Gastroesophageal sphincter (tissue), 3 donors: ENCODE results near the gene XRCC1.

Experiments used
- CTCF ChIP-seq, 4 experiments: fragments of 200-600 bp in 2 of 4; fragments of 450-650 bp in 2 of 4; sonication (generic) in 1 of 4; IDR thresholded peaks; one replicate each; pipeline ENCODE4 v1.5.1; 2017 to 2019; ENCODE audit warnings: antibody characterized with exemption in 4 of 4, mild to moderate bottlenecking in 2 of 4, moderate library complexity in 2 of 4
- EP300 ChIP-seq: sonication (generic); formaldehyde crosslinking; IDR thresholded peaks from one replicate; pipeline ENCODE4 v1.6.1; 2017; ENCODE audit warnings: antibody characterized with exemption, mild to moderate bottlenecking
- POLR2A ChIP-seq, 2 donors: fragments of 450-650 bp; IDR thresholded peaks; one replicate each; pipeline ENCODE4 v1.6.1; 2017; ENCODE audit warnings: antibody characterized with exemption in 2 of 2, mild to moderate bottlenecking in 2 of 2, moderate library complexity in 1 of 2
- POLR2AphosphoS5 ChIP-seq: sonication (generic); formaldehyde crosslinking; IDR thresholded peaks from one replicate; pipeline ENCODE4 v1.6.1; 2017; ENCODE audit warnings: antibody characterized with exemption

DNA sequence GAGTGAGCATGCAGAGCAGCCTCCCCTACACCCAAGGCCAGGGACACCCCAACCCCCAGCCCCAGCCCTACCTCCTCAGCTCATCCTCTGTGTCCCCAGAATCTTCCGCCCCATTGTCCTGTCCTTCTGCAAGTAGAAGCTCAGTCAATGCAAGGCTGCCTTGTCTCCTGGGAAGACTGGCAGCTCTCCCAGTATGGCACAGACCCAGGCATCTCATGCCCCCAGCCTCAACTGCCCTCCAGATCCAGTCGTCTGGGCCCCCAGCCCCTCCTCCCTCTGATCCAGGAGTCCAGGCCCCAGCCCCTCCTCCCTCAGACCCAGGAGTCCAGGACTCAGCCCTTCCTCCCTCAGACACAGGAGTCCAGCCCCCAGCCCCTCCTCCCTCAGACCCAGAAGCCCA lies 29.3 kb downstream of the XRCC1 start:
- no peak for TF ChIP-seq CTCF (IDR thresholded peaks at IDR 0.05)
- no peak for TF ChIP-seq POLR2AphosphoS5
- TF ChIP-seq POLR2A (IDR thresholded peaks at IDR 0.05): no peak
- no peak for TF ChIP-seq EP300
